ENCODE measurements around the gene ARID3A. TPM values are rescaled to one million over a fixed set of nuclear protein-coding genes. Genes with fewer than 3 reads are reported as not detected.

Gene ARID3A
- total and polyA plus RNA-seq, 2 of the 13 experiments (the other 11 are each of a cell fraction or from before 2014, with no cell fraction given) = 71.3 to 77.9 TPM

DNA sequence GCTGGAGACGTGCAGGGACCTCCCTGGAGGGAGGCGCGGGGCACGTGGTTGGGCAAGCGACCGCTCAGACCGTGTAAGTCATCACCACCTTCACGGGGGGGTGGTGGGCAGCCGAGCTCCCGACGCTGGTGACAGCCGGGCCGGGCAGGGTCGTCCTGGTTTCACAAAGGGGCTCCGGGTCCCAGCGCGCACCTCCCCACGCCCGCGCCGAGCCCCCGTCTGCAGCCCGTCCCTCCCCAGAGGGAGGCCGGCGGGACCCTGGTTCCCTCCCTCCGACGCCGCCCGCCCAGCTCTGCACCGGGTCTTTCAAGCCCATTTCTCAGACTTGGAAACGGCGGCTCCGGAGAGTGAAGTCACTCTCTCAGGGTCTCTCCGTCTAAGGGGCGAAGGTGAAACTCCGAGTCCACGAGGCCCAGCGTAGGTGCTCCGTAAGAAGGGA is 729 bp upstream of the ARID3A start (continued):
- TF ChIP-seq, protein P1, sequence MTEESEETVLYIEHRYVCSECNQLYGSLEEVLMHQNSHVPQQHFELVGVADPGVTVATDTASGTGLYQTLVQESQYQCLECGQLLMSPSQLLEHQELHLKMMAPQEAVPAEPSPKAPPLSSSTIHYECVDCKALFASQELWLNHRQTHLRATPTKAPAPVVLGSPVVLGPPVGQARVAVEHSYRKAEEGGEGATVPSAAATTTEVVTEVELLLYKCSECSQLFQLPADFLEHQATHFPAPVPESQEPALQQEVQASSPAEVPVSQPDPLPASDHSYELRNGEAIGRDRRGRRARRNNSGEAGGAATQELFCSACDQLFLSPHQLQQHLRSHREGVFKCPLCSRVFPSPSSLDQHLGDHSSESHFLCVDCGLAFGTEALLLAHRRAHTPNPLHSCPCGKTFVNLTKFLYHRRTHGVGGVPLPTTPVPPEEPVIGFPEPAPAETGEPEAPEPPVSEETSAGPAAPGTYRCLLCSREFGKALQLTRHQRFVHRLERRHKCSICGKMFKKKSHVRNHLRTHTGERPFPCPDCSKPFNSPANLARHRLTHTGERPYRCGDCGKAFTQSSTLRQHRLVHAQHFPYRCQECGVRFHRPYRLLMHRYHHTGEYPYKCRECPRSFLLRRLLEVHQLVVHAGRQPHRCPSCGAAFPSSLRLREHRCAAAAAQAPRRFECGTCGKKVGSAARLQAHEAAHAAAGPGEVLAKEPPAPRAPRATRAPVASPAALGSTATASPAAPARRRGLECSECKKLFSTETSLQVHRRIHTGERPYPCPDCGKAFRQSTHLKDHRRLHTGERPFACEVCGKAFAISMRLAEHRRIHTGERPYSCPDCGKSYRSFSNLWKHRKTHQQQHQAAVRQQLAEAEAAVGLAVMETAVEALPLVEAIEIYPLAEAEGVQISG (CRISPR knock-in tag; IDR thresholded peaks at IDR 0.05) = peak; percentile 38; the same call in 1 of the 2 replicates
- TF ChIP-seq, protein P2, sequence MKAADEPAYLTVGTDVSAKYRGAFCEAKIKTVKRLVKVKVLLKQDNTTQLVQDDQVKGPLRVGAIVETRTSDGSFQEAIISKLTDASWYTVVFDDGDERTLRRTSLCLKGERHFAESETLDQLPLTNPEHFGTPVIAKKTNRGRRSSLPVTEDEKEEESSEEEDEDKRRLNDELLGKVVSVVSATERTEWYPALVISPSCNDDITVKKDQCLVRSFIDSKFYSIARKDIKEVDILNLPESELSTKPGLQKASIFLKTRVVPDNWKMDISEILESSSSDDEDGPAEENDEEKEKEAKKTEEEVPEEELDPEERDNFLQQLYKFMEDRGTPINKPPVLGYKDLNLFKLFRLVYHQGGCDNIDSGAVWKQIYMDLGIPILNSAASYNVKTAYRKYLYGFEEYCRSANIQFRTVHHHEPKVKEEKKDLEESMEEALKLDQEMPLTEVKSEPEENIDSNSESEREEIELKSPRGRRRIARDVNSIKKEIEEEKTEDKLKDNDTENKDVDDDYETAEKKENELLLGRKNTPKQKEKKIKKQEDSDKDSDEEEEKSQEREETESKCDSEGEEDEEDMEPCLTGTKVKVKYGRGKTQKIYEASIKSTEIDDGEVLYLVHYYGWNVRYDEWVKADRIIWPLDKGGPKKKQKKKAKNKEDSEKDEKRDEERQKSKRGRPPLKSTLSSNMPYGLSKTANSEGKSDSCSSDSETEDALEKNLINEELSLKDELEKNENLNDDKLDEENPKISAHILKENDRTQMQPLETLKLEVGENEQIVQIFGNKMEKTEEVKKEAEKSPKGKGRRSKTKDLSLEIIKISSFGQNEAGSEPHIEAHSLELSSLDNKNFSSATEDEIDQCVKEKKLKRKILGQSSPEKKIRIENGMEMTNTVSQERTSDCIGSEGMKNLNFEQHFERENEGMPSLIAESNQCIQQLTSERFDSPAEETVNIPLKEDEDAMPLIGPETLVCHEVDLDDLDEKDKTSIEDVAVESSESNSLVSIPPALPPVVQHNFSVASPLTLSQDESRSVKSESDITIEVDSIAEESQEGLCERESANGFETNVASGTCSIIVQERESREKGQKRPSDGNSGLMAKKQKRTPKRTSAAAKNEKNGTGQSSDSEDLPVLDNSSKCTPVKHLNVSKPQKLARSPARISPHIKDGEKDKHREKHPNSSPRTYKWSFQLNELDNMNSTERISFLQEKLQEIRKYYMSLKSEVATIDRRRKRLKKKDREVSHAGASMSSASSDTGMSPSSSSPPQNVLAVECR (CRISPR knock-in tag; IDR thresholded peaks at IDR 0.05; ENCODE audit: borderline replicate concordance) = peak; percentile 50; the same call in 1 of the 2 replicates
- no peak for TF ChIP-seq ZBTB1 (CRISPR knock-in tag; IDR thresholded peaks at IDR 0.05; ENCODE audit: borderline replicate concordance)
- TF ChIP-seq KDM2A (CRISPR knock-in tag; IDR thresholded peaks at IDR 0.05; ENCODE audit: borderline replicate concordance, low read depth) = peak; percentile 59; the same call in 1 of the 2 replicates
- TF ChIP-seq KLF16 (CRISPR knock-in tag; IDR thresholded peaks at IDR 0.05) = no peak; a peak in 1 of 4 replicates
- peak; percentile 66; the same call in 1 of the 2 replicates for TF ChIP-seq ZNF343 (CRISPR knock-in tag; IDR thresholded peaks at IDR 0.05)
- TF ChIP-seq ZNF747 (CRISPR knock-in tag; IDR thresholded peaks at IDR 0.05; ENCODE audit: borderline replicate concordance) = no peak
- TF ChIP-seq, protein P3, sequence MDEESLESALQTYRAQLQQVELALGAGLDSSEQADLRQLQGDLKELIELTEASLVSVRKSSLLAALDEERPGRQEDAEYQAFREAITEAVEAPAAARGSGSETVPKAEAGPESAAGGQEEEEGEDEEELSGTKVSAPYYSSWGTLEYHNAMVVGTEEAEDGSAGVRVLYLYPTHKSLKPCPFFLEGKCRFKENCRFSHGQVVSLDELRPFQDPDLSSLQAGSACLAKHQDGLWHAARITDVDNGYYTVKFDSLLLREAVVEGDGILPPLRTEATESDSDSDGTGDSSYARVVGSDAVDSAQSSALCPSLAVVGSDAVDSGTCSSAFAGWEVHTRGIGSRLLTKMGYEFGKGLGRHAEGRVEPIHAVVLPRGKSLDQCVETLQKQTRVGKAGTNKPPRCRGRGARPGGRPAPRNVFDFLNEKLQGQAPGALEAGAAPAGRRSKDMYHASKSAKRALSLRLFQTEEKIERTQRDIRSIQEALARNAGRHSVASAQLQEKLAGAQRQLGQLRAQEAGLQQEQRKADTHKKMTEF (CRISPR knock-in tag; IDR thresholded peaks at IDR 0.05) = peak; percentile 83
- TF ChIP-seq KDM1A (CRISPR knock-in tag; IDR thresholded peaks at IDR 0.05) = peak; percentile 97
- TF ChIP-seq CHD4 (IDR thresholded peaks at IDR 0.05; ENCODE audit: borderline replicate concordance, low read length) = no peak; the same call in 1 of the 2 replicates
- TF ChIP-seq GLI4 (CRISPR knock-in tag; IDR thresholded peaks at IDR 0.05; ENCODE audit: borderline replicate concordance) = 0 out of 2 replicates have a peak, but pooled peaks have one; percentile 17
- peak; percentile 82 for TF ChIP-seq PTBP1 (IDR thresholded peaks at IDR 0.05; ENCODE audit: low read depth, low read length, poor library complexity, severe bottlenecking)
- TF ChIP-seq SIN3A (IDR thresholded peaks at IDR 0.05; ENCODE audit: borderline replicate concordance, low read depth, low read length) = peak; percentile 47; the same call in 1 of the 2 replicates
- TF ChIP-seq POLR2AphosphoS5 (IDR thresholded peaks at IDR 0.05; ENCODE audit: low read depth, low read length) = no peak
- no peak for TF ChIP-seq RFXAP (CRISPR knock-in tag; IDR thresholded peaks at IDR 0.05; ENCODE audit: borderline replicate concordance)
- TF ChIP-seq ZNF629 (CRISPR knock-in tag; conservative IDR thresholded peaks at IDR 0.05) = peak; percentile 100
- TF ChIP-seq MXD3 (CRISPR knock-in tag; IDR thresholded peaks at IDR 0.05) = peak; percentile 96
- TF ChIP-seq FLYWCH1 (CRISPR knock-in tag; IDR thresholded peaks at IDR 0.05) = 0 out of 2 replicates have a peak, but pooled peaks have one; percentile 4
- 0 out of 2 replicates have a peak, but pooled peaks have one; percentile 22 for TF ChIP-seq CREM (IDR thresholded peaks at IDR 0.05)
- TF ChIP-seq CREM (CRISPR knock-in tag; IDR thresholded peaks at IDR 0.05) = no peak
- TF ChIP-seq ZNF749 (CRISPR knock-in tag; IDR thresholded peaks at IDR 0.05; ENCODE audit: borderline replicate concordance) = 0 out of 2 replicates have a peak, but pooled peaks have one; percentile 28
- TF ChIP-seq FOXA1 (IDR thresholded peaks at IDR 0.05) = no peak
- no peak for TF ChIP-seq FOXA1 (CRISPR knock-in tag; IDR thresholded peaks at IDR 0.05)

Measured in HepG2 (cell line).